Stomach (tissue), 4 donors: ENCODE results near the gene RETREG1.

Experiments
- EP300 ChIP-seq: sonication (generic); formaldehyde crosslinking; IDR thresholded peaks from one replicate; pipeline ENCODE4 v1.6.1; 2017; ENCODE audit warnings: antibody characterized with exemption
- POLR2A ChIP-seq, 4 donors: fragments of 450-650 bp; IDR thresholded peaks; one replicate each; pipeline ENCODE4 v1.6.1; 2016; ENCODE audit warnings: antibody characterized with exemption in 4 of 4, control low read depth in 2 of 4, mild to moderate bottlenecking in 1 of 4, moderate library complexity in 1 of 4
- POLR2AphosphoS5 ChIP-seq, 3 donors: sonication (generic); formaldehyde crosslinking; IDR thresholded peaks; one replicate each; pipeline ENCODE4 v1.6.1; 2016; ENCODE audit warnings: antibody characterized with exemption in 3 of 3
- TF ChIP-seq, protein P1 (sequence below), 7 experiments: fragments of 450-650 bp in 4 of 7; fragments of 200-600 bp in 3 of 7; sonication (generic) in 3 of 7; IDR thresholded peaks; one replicate each; pipeline ENCODE4 v1.5.1; 2016 to 2019; ENCODE audit warnings: antibody characterized with exemption in 7 of 7, control low read depth in 2 of 7, mild to moderate bottlenecking in 1 of 7

- TF ChIP-seq, protein P1, sequence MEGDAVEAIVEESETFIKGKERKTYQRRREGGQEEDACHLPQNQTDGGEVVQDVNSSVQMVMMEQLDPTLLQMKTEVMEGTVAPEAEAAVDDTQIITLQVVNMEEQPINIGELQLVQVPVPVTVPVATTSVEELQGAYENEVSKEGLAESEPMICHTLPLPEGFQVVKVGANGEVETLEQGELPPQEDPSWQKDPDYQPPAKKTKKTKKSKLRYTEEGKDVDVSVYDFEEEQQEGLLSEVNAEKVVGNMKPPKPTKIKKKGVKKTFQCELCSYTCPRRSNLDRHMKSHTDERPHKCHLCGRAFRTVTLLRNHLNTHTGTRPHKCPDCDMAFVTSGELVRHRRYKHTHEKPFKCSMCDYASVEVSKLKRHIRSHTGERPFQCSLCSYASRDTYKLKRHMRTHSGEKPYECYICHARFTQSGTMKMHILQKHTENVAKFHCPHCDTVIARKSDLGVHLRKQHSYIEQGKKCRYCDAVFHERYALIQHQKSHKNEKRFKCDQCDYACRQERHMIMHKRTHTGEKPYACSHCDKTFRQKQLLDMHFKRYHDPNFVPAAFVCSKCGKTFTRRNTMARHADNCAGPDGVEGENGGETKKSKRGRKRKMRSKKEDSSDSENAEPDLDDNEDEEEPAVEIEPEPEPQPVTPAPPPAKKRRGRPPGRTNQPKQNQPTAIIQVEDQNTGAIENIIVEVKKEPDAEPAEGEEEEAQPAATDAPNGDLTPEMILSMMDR (IDR thresholded peaks at IDR 0.05): no peak
- TF ChIP-seq POLR2A (IDR thresholded peaks at IDR 0.05) (no peak), EP300 (no peak), POLR2AphosphoS5 (IDR thresholded peaks at IDR 0.05) (no peak)
Observed at GRCh38 chr5:16642867-16643266, 26.1 kb upstream of the RETREG1 start.
